Breast epithelium (tissue), 4 donors: ENCODE results near the gene GPRC6A. TPM values are rescaled to one million over a fixed set of nuclear protein-coding genes. Genes with fewer than 3 reads are reported as not detected.

Experiments
- DNase-seq, 2 donors: peaks; one replicate each; pipeline ENCODE4 v3.0.0-alpha.2; 2019; ENCODE audit warnings: low spot score in 2 of 2
- H3K27ac ChIP-seq, 2 donors: fragments of 200-600 bp; sonication (generic) in 1 of 2; one replicate each; pipeline ENCODE4 v1.5.1; 2016 to 2019; ENCODE audit warnings: mild to moderate bottlenecking in 1 of 2
- H3K27me3 ChIP-seq, 2 donors: fragments of 200-600 bp; sonication (generic) in 1 of 2; one replicate each; pipeline versions ENCODE4 v1.5.1 to v1.6.0; 2017 to 2019; ENCODE audit warnings: control low read depth in 1 of 2, mild to moderate bottlenecking in 1 of 2
- H3K36me3 ChIP-seq: fragments of 200-600 bp; one replicate; pipeline ENCODE4 v1.5.1; 2019
- H3K4me1 ChIP-seq, 2 donors: fragments of 200-600 bp; sonication (generic); one replicate each; pipeline ENCODE4 v1.5.1; 2016 to 2019; ENCODE audit warnings: control low read depth in 1 of 2
- H3K4me3 ChIP-seq, 3 donors: fragments of 200-600 bp; sonication (generic); 1 replicate in 2 of 3; 2 replicates in 1 of 3; pipeline ENCODE4 v1.5.1; 2016 to 2019; ENCODE audit warnings: mild to moderate bottlenecking in 3 of 3, moderate library complexity in 2 of 3
- H3K9me3 ChIP-seq, 2 donors: fragments of 200-600 bp; sonication (generic) in 1 of 2; one replicate each; pipeline ENCODE4 v1.5.1; 2016 to 2019; ENCODE audit warnings: control low read depth in 1 of 2
- POLR2A ChIP-seq: fragments of 450-650 bp; IDR thresholded peaks from one replicate; pipeline ENCODE4 v1.6.1; 2016; ENCODE audit warnings: antibody characterized with exemption, mild to moderate bottlenecking, moderate library complexity
- POLR2AphosphoS5 ChIP-seq, 3 donors: sonication (generic); formaldehyde crosslinking; IDR thresholded peaks; one replicate each; pipeline ENCODE4 v1.6.1; 2017; ENCODE audit warnings: antibody characterized with exemption in 3 of 3
- intact Hi-C: fragments of 100-400 bp; cut with DNase I; formaldehyde crosslinking; loops from one replicate; pipeline ENCODE4 v1.15.1; 2023; ENCODE audit warnings: low total_unique reads
- total RNA-seq, 3 donors: library from RNA; depleted of rRNA; stranded (reverse); fragments of >200 nt; gene quantifications; one replicate each; pipeline ENCODE4 v1.1.0, GENCODE V29; 2016
- TF ChIP-seq, protein P1 (sequence below), 3 donors: fragments of 450-650 bp; IDR thresholded peaks; one replicate each; pipeline ENCODE4 v1.5.1; 2016 to 2017; ENCODE audit warnings: antibody characterized with exemption in 3 of 3, mild to moderate bottlenecking in 3 of 3, moderate library complexity in 3 of 3

Gene GPRC6A
- total RNA-seq, 3 donors from 2014 or later: not detected

DNA sequence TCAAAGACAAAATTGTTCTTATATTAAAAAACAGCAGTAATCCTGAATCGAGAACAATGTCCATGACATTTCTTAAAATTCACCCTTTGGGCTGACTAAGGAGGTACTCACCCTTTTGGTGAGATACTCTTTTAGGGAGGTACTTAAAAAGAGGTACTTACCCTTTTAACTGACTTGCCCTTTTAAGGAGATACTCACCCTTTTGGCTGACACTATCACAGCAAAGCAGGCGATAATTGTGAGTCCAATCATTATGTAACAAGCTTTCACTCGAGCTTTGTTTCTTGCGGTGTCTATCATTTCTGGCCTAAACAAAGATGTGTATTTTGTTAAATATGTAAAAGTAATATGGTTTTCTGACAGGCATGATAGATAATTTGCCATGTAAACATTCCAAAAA, 67.1 kb downstream of the GPRC6A start:
- DNase-seq: no peak
- TF ChIP-seq, protein P1, sequence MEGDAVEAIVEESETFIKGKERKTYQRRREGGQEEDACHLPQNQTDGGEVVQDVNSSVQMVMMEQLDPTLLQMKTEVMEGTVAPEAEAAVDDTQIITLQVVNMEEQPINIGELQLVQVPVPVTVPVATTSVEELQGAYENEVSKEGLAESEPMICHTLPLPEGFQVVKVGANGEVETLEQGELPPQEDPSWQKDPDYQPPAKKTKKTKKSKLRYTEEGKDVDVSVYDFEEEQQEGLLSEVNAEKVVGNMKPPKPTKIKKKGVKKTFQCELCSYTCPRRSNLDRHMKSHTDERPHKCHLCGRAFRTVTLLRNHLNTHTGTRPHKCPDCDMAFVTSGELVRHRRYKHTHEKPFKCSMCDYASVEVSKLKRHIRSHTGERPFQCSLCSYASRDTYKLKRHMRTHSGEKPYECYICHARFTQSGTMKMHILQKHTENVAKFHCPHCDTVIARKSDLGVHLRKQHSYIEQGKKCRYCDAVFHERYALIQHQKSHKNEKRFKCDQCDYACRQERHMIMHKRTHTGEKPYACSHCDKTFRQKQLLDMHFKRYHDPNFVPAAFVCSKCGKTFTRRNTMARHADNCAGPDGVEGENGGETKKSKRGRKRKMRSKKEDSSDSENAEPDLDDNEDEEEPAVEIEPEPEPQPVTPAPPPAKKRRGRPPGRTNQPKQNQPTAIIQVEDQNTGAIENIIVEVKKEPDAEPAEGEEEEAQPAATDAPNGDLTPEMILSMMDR (IDR thresholded peaks at IDR 0.05): no peak
- no peak for TF ChIP-seq POLR2A
- no peak for TF ChIP-seq POLR2AphosphoS5 (IDR thresholded peaks at IDR 0.05)
- Histone ChIP-seq H3K4me3 (no peak overlapping the region), H3K27me3 (peaks cover 0 to 19% of the 10 kb centered on the region in 2 donors), H3K4me1 (no peaks in the 10 kb centered on the region), H3K9me3 (no peaks in the 10 kb centered on the region), H3K27ac (no peak overlapping the region), H3K36me3 (no peaks in the 10 kb centered on the region)
- intact Hi-C loops: no loop called here

DNA sequence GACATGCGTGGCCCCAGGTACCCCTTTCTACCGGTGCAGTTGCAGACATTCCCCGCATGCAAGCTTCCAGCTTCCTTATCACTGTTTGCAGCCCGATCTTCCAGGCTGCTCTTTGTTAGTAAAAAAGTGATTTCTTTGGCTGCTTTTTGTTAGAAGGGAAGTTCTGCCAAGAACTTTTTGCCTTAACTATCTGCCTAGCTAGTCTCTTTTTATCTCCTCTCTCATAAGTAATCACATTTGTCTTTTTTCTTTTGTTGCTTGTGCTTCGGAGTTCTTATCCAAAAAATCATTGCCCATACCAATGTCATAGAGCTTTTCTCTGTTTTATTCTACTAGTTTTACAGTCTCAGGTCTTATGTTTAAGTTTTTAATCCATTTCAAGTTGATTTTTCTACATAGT, 83.7 kb downstream of the GPRC6A start:
- intact Hi-C loops: no loop called here
- H3K36me3 ChIP-seq: no peaks in the 10 kb centered on the region
- H3K4me3 ChIP-seq: no peak overlapping the region
- DNase-seq: no peak
- H3K27me3 ChIP-seq: no peaks in the 10 kb centered on the region
- H3K27ac ChIP-seq: no peak overlapping the region
- H3K4me1 ChIP-seq: no peaks in the 10 kb centered on the region
- H3K9me3 ChIP-seq: peaks cover 0 to 14% of the 10 kb centered on the region in 2 donors
- TF ChIP-seq POLR2A (no peak), POLR2AphosphoS5 (IDR thresholded peaks at IDR 0.05) (no peak)
- TF ChIP-seq, protein P1 (IDR thresholded peaks at IDR 0.05): no peak

Other genes with a start within 250 kb of the GPRC6A start
- gene RSPH4A, start 212.6 kb downstream of the GPRC6A start, total RNA-seq: 1 to 10 TPM in 2 of 3 donors, under 1 TPM in 1; 0.80 to 1.5 (median 1.3) TPM
- 10 to 100 TPM in 1 of 3 donors, 1 to 10 TPM in 2; 6.6 to 10.4 (median 9.5) TPM for gene ZUP1, start 160.3 kb downstream of the GPRC6A start, total RNA-seq
- 10 to 100 TPM; 10.8 to 14.3 (median 11.2) TPM for gene KPNA5, start 147.9 kb downstream of the GPRC6A start, total RNA-seq
- 10 to 100 TPM in 1 of 3 donors, 1 to 10 TPM in 2; 3.7 to 11.8 (median 6.9) TPM for gene FAM162B, start 63.4 kb downstream of the GPRC6A start, total RNA-seq
- gene RFX6, start 48.2 kb upstream of the GPRC6A start, total RNA-seq: 1 to 10 TPM in 1 of 3 donors, under 1 TPM in 1, not detected in 1; under 0.01 to 1.8 TPM